Activated T-cell treated with anti-CD3 and anti-CD28 coated beads, Interleukin-2, amount 50 U/mL, for 72 hours (primary cell): ENCODE data around the gene ZNF177. TPM values are rescaled to one million over a fixed set of nuclear protein-coding genes. Genes with fewer than 3 reads are reported as not detected.

Source experiments
- ATAC-seq, 2 donors: fragments of 150-1000 bp; cut with Tn5 transposase; replicated peaks in 1 of 2; 2 replicates each; pipeline ENCODE4 v1.10.0; 2021; ENCODE audit warnings: moderate library complexity in 2 of 2, mild to moderate bottlenecking in 1 of 2
- DNase-seq, 2 donors: peaks; one replicate each; pipeline ENCODE4 v3.0.0; 2021 to 2022; ENCODE audit warnings: mixed read lengths in 1 of 2
- H3K27ac Mint-ChIP-seq: one replicate; pipeline ENCODE4 v1.8.0; 2022; ENCODE audit warnings: mild to moderate bottlenecking, moderate library complexity, mixed read lengths
- H3K27me3 Mint-ChIP-seq: one replicate; pipeline ENCODE4 v1.8.0; 2022; ENCODE audit warnings: low read depth, mixed read lengths
- H3K36me3 Mint-ChIP-seq, 2 donors: one replicate each; pipeline ENCODE4 v1.8.0; 2022; ENCODE audit warnings: mixed read lengths in 2 of 2, mild to moderate bottlenecking in 1 of 2; ENCODE audit not compliant: insufficient read depth in 2 of 2
- H3K4me1 Mint-ChIP-seq: one replicate; pipeline ENCODE4 v1.8.0; 2022; ENCODE audit warnings: low read depth, mixed read lengths
- H3K4me3 Mint-ChIP-seq, 2 donors: one replicate each; pipeline ENCODE4 v1.8.0; 2022; ENCODE audit warnings: mild to moderate bottlenecking in 2 of 2, mixed read lengths in 2 of 2, moderate library complexity in 2 of 2
- H3K9me3 Mint-ChIP-seq, 2 donors: one replicate each; pipeline ENCODE4 v1.8.0; 2022; ENCODE audit warnings: mixed read lengths in 2 of 2
- total RNA-seq, 2 donors: library from RNA; stranded (reverse); gene quantifications; one replicate each; pipeline ENCODE4 v1.2.3, GENCODE V29; 2022

ZNF177 gene
- total RNA-seq, 2 donors from 2014 or later = 1.7 to 3.8 TPM

- Mint-ChIP-seq H3K27me3 (no peaks in the 10 kb centered on the region), H3K4me3 (no peak overlapping the region)
Measured at GRCh38 chr19:9352505-9352904, 10.3 kb upstream of the ZNF177 start.

GRCh38 chr19:9353011-9353410 is 9.8 kb upstream of the ZNF177 start:
- Mint-ChIP-seq H3K27ac (no peak overlapping the region), H3K9me3 (peaks cover 13 to 20% of the 10 kb centered on the region in 2 donors), H3K4me1 (no peaks in the 10 kb centered on the region), H3K36me3 (peaks cover 28 to 37% of the 10 kb centered on the region in 2 donors), H3K27me3 (no peaks in the 10 kb centered on the region), H3K4me3 (no peak overlapping the region)
- DNase-seq = no peak
- no peak for ATAC-seq

More at GRCh38 chr19:9352505-9352904, 10.3 kb upstream of the ZNF177 start:
- DNase-seq (no peak), ATAC-seq (no peak)
- peaks cover 12 to 22% of the 10 kb centered on the region in 2 donors for H3K9me3 Mint-ChIP-seq
- H3K27ac Mint-ChIP-seq = no peak overlapping the region
- H3K36me3 Mint-ChIP-seq = peaks cover 27 to 35% of the 10 kb centered on the region in 2 donors
- H3K4me1 Mint-ChIP-seq = no peaks in the 10 kb centered on the region

- Mint-ChIP-seq H3K27ac (no peak overlapping the region), H3K4me1 (no peaks in the 10 kb centered on the region), H3K9me3 (peaks cover 7 to 19% of the 10 kb centered on the region in 2 donors), H3K36me3 (peaks cover 22 to 34% of the 10 kb centered on the region in 2 donors), H3K4me3 (no peak overlapping the region), H3K27me3 (no peaks in the 10 kb centered on the region)
- no peak for ATAC-seq
- no peak for DNase-seq
Measured at GRCh38 chr19:9354651-9355050, 8.2 kb upstream of the ZNF177 start.

- ATAC-seq = no peak
- Mint-ChIP-seq H3K27ac (no peak overlapping the region), H3K36me3 (peaks cover 8 to 50% of the 10 kb centered on the region in 2 donors), H3K27me3 (no peaks in the 10 kb centered on the region), H3K9me3 (peaks cover 16 to 20% of the 10 kb centered on the region in 2 donors), H3K4me1 (no peaks in the 10 kb centered on the region), H3K4me3 (no peak overlapping the region)
- DNase-seq = no peak
Measured at GRCh38 chr19:9370738-9371619, 8.2 kb downstream of the ZNF177 start.

DNA sequence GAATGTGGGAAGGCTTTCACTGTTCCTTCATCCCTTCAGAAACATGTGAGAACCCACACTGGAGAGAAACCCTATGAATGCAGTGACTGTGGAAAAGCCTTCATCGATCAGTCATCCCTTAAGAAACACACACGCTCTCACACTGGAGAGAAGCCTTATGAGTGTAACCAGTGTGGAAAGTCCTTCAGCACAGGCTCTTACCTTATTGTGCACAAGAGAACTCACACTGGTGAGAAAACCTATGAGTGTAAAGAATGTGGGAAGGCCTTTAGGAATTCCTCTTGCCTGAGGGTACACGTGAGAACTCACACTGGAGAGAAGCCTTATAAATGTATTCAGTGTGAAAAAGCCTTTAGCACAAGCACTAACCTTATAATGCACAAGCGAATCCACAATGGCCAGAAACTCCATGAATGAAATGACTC is 18.6 kb downstream of the ZNF177 start:
- Mint-ChIP-seq H3K27me3 (no peaks in the 10 kb centered on the region), H3K4me1 (no peaks in the 10 kb centered on the region), H3K36me3 (peaks cover 32 to 67% of the 10 kb centered on the region in 2 donors), H3K4me3 (no peak overlapping the region), H3K9me3 (peaks cover 14 to 37% of the 10 kb centered on the region in 2 donors), H3K27ac (no peak overlapping the region)
- DNase-seq (no peak), ATAC-seq (no peak)

- DNase-seq = peak; percentile 36 to 57
- peaks cover 21 to 43% of the 10 kb centered on the region in 2 donors for H3K36me3 Mint-ChIP-seq
- no peak overlapping the region for H3K27ac Mint-ChIP-seq
- peaks cover 20% of the 10 kb centered on the region for H3K4me1 Mint-ChIP-seq
- peak overlapping the region; percentile 73 to 87 for H3K4me3 Mint-ChIP-seq
- peak; percentile 45 to 82 for ATAC-seq
- H3K27me3 Mint-ChIP-seq = no peaks in the 10 kb centered on the region
- peaks cover 18 to 33% of the 10 kb centered on the region in 2 donors for H3K9me3 Mint-ChIP-seq
Measured at GRCh38 chr19:9406798-9407352, 44.1 kb downstream of the ZNF177 start.

- H3K9me3 Mint-ChIP-seq = peaks cover 22 to 35% of the 10 kb centered on the region in 2 donors
- no peak for ATAC-seq
Measured at GRCh38 chr19:9407827-9408226, 45.0 kb downstream of the ZNF177 start.

GRCh38 chr19:9413240-9413954 is 50.6 kb downstream of the ZNF177 start:
- H3K36me3 Mint-ChIP-seq = peaks cover 50 to 75% of the 10 kb centered on the region in 2 donors
- ATAC-seq (no peak), DNase-seq (no peak)
- H3K27ac Mint-ChIP-seq = no peak overlapping the region
- H3K4me3 Mint-ChIP-seq = no peak overlapping the region
- H3K9me3 Mint-ChIP-seq = peaks cover 18 to 36% of the 10 kb centered on the region in 2 donors
- no peaks in the 10 kb centered on the region for H3K27me3 Mint-ChIP-seq
- H3K4me1 Mint-ChIP-seq = no peaks in the 10 kb centered on the region

More at GRCh38 chr19:9407827-9408226, 45.0 kb downstream of the ZNF177 start:
- Mint-ChIP-seq H3K4me3 (peak overlapping the region; percentile 15 to 87), H3K36me3 (peaks cover 23 to 53% of the 10 kb centered on the region in 2 donors), H3K27ac (no peak overlapping the region), H3K4me1 (peaks cover 20% of the 10 kb centered on the region), H3K27me3 (no peaks in the 10 kb centered on the region)
- DNase-seq = no peak

- ATAC-seq (no peak), DNase-seq (no peak)
- Mint-ChIP-seq H3K4me1 (peaks cover 6% of the 10 kb centered on the region), H3K9me3 (peaks cover 8 to 15% of the 10 kb centered on the region in 2 donors), H3K27me3 (no peaks in the 10 kb centered on the region), H3K36me3 (peaks cover 41 to 86% of the 10 kb centered on the region in 2 donors), H3K4me3 (no peak overlapping the region), H3K27ac (no peak overlapping the region)
Measured at GRCh38 chr19:9427941-9428340, 65.1 kb downstream of the ZNF177 start.

DNA sequence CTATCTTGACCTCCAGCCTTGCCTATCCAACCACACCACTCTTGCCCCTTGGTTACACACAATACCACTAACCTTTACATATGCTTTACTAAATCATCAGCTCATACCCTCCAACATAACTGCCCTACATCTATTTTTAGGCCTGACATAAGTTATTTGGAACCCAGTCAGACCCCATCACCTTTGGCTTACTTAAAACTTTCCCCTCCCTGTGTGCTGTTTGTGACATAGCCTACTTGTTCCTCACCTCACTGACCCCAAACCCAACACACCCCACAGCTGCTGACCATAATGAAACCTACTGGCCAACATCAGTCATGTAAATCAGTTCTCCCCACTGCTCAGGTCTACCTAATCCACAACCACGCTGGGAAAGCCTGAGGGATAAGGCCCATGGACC is 67.6 kb downstream of the ZNF177 start:
- H3K27me3 Mint-ChIP-seq = no peaks in the 10 kb centered on the region
- H3K27ac Mint-ChIP-seq = no peak overlapping the region
- no peak for DNase-seq
- ATAC-seq = no peak
- H3K36me3 Mint-ChIP-seq = peaks cover 28 to 78% of the 10 kb centered on the region in 2 donors
- H3K4me3 Mint-ChIP-seq = no peak overlapping the region
- peaks cover 4 to 5% of the 10 kb centered on the region in 2 donors for H3K9me3 Mint-ChIP-seq
- H3K4me1 Mint-ChIP-seq = peaks cover 24% of the 10 kb centered on the region

- Mint-ChIP-seq H3K4me1 (peaks cover 35% of the 10 kb centered on the region), H3K27ac (no peak overlapping the region), H3K27me3 (no peaks in the 10 kb centered on the region), H3K4me3 (no peak overlapping the region), H3K9me3 (peaks cover 4 to 5% of the 10 kb centered on the region in 2 donors), H3K36me3 (peaks cover 28 to 69% of the 10 kb centered on the region in 2 donors)
- no peak for ATAC-seq
- DNase-seq = peak; percentile 39 to 54
Measured at GRCh38 chr19:9431475-9431874, 68.7 kb downstream of the ZNF177 start.
